ENCODE measurements around the gene TGFBRAP1. TPM values are rescaled to one million over a fixed set of nuclear protein-coding genes. Genes with fewer than 3 reads are reported as not detected.

TGFBRAP1 gene
- total and polyA plus RNA-seq, 7 donors, result 4.8 to 24.6 (median 17.4) TPM

DNA sequence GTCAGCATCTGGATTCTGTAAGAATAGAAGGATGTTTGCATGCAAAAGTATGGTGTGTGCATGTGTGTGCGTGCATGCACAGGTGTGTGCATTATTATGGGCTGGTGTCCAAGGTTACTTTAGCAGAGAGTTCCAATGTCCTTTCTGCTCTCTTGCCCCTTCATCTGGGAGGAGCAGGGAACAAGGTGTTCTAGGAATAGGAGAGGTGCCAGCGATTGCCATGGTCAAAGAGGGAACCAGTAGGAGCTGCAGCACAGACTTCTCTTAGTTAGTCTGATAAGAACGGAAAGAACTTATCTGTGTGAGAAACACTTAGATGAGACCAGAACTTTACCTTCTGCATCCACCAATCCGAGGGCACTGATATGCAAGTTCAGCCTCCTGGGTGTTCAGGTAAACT lies 79.6 kb downstream of the TGFBRAP1 start:
- intact Hi-C loops (cut with DNase I), result no loop called here
- 85 to 94% methylated on average over 4 of the region's 4 CpGs for WGBS, 2 donors

DNA sequence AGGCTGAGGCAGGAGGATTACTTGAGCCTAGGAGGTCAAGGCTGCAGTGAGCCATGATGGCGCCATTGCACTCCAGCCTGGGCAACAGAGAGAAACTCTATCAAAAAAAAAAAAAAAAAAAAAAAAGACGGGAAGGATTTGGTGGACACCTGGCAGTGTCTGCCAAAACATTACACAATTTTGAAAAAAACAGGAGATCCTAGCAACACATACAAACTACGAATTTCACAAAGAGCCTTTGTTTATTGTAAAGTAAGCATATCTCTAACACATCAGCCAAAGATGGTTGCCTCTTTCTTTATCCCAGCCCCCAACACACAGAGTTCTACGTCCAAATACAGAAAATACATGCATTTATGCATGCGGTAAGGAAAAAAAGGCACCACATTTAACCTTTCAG lies 80.4 kb downstream of the TGFBRAP1 start:
- Histone ChIP-seq H3K36me3 (no peaks in the 10 kb centered on the region), H3K27ac (no peak overlapping the region), H3K9me3 (no peaks in the 10 kb centered on the region), H3K4me3 (no peak overlapping the region), H3K4me1 (no peaks in the 10 kb centered on the region), H3K27me3 (no peaks in the 10 kb centered on the region)
- DNase-seq, result no peak
- 62 to 81% methylated on average over 5 of the region's 5 CpGs for WGBS, 2 donors
- TF ChIP-seq, protein P1, sequence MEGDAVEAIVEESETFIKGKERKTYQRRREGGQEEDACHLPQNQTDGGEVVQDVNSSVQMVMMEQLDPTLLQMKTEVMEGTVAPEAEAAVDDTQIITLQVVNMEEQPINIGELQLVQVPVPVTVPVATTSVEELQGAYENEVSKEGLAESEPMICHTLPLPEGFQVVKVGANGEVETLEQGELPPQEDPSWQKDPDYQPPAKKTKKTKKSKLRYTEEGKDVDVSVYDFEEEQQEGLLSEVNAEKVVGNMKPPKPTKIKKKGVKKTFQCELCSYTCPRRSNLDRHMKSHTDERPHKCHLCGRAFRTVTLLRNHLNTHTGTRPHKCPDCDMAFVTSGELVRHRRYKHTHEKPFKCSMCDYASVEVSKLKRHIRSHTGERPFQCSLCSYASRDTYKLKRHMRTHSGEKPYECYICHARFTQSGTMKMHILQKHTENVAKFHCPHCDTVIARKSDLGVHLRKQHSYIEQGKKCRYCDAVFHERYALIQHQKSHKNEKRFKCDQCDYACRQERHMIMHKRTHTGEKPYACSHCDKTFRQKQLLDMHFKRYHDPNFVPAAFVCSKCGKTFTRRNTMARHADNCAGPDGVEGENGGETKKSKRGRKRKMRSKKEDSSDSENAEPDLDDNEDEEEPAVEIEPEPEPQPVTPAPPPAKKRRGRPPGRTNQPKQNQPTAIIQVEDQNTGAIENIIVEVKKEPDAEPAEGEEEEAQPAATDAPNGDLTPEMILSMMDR (IDR thresholded peaks at IDR 0.05), result no peak
- TF ChIP-seq EP300 (IDR thresholded peaks at IDR 0.05) (no peak), POLR2A (IDR thresholded peaks at IDR 0.05) (no peak), POLR2AphosphoS5 (IDR thresholded peaks at IDR 0.05) (no peak)
- intact Hi-C loops (cut with DNase I), result no loop called here

More for the DNA sequence above, 79.6 kb downstream of the TGFBRAP1 start:
- no peaks in the 10 kb centered on the region for H3K4me1 ChIP-seq
- no peaks in the 10 kb centered on the region for H3K36me3 ChIP-seq
- TF ChIP-seq POLR2AphosphoS5 (IDR thresholded peaks at IDR 0.05) (no peak), EP300 (IDR thresholded peaks at IDR 0.05) (no peak), POLR2A (IDR thresholded peaks at IDR 0.05) (no peak)
- TF ChIP-seq, protein P1 (IDR thresholded peaks at IDR 0.05), result no peak
- no peaks in the 10 kb centered on the region for H3K9me3 ChIP-seq
- no peak for DNase-seq
- H3K27me3 ChIP-seq, result no peaks in the 10 kb centered on the region
- H3K27ac ChIP-seq, result no peak overlapping the region
- no peak overlapping the region for H3K4me3 ChIP-seq

DNA sequence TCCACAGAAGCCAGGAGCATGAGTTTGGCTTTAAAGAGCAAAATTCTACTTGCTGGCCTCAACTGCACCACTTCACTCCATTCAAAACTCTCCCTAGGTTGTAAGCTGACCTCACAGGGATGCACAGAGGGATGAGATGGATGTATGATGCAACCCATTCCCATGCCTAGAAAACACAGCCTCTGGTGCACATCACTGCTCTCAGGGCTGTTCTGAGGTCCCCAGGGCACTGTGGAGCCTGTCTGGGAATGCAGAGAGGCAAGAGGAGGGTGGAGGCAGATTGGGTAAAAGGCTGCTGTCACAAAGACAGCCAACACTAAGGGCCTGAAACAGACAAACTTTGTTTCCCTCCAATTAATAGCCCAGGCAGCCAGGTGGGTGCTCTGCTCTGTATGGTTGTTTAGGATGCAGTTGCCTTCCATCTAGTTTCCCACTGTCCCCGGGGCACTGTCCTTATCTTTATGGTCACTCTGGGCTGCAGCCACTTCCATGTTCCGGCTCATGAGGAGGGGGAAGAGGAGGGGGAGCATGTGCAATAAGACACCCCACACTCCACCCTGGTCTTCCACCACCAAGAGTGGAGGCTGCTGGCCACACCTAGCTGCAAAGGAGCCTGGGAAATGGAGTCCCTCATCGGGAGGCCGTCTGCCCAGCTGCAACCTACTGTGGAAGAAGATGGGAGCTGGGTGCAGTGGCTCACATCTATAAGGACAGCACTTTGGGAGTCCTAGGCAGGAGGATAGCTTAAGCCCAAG lies 81.0 kb downstream of the TGFBRAP1 start:
- Histone ChIP-seq H3K9me3 (no peaks in the 10 kb centered on the region), H3K36me3 (no peaks in the 10 kb centered on the region), H3K27ac (no peak overlapping the region), H3K4me1 (no peaks in the 10 kb centered on the region), H3K4me3 (no peak overlapping the region), H3K27me3 (no peaks in the 10 kb centered on the region)
- TF ChIP-seq, protein P1 (IDR thresholded peaks at IDR 0.05), result no peak
- TF ChIP-seq EP300 (IDR thresholded peaks at IDR 0.05) (no peak), POLR2AphosphoS5 (IDR thresholded peaks at IDR 0.05) (no peak), POLR2A (IDR thresholded peaks at IDR 0.05) (no peak)
- 82% methylated on average over 4 of the region's 4 CpGs for WGBS, 2 donors
- intact Hi-C loops (cut with DNase I), result no loop called here
- DNase-seq, result no peak

DNA sequence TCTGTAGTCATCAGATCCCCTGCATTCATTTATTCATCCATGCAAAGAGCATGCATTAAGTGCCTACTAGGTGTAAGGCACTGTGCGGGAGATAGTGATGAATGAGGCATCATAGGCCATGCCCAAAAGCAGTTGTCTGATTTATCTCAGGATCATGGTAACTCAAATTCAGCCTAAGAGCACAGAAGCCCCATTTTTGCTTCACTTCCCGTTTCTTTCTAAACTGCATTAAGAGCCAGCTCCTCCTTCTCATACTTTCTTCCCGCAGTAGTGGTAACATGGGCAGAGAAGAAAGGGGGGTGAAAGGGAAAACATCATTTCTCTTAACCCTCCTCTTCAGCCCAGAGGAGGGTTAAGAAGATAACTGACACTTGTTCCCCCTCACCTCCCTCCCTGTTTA lies 85.1 kb downstream of the TGFBRAP1 start:
- no peak overlapping the region for H3K4me3 ChIP-seq
- no peaks in the 10 kb centered on the region for H3K27me3 ChIP-seq
- H3K9me3 ChIP-seq, result no peaks in the 10 kb centered on the region
- intact Hi-C loops (cut with DNase I), result no loop called here
- no peak for TF ChIP-seq POLR2AphosphoS5 (IDR thresholded peaks at IDR 0.05)
- TF ChIP-seq, protein P1 (IDR thresholded peaks at IDR 0.05), result no peak
- TF ChIP-seq POLR2A (IDR thresholded peaks at IDR 0.05), result no peak
- no peak for TF ChIP-seq EP300 (IDR thresholded peaks at IDR 0.05)
- no peaks in the 10 kb centered on the region for H3K4me1 ChIP-seq
- DNase-seq, result no peak
- H3K36me3 ChIP-seq, result no peaks in the 10 kb centered on the region
- no peak overlapping the region for H3K27ac ChIP-seq
- WGBS, 2 donors, result 63 to 89% methylated on average over 3 of the region's 3 CpGs

DNA sequence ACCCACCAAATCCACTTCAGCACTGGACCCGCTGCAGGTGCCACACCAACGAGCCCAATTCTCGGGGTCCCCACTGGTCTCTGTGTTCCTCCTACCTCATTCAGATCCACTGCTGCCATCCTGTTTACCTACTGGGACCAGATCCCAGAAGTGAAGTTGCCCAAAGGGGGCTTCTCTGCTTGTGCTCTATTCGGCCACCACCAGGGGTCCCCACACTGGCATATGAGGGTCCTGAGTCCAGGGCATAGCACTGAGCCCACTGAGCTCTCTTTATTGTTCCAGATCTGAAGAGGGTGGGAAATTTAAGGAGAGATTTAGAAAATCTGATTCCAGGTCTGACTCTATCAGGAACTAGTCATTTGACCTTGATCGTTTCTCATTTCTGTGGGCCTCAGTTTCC lies 85.6 kb downstream of the TGFBRAP1 start:
- H3K36me3 ChIP-seq, result no peaks in the 10 kb centered on the region
- no peak overlapping the region for H3K4me3 ChIP-seq
- no peaks in the 10 kb centered on the region for H3K27me3 ChIP-seq
- intact Hi-C loops (cut with DNase I), result no loop called here
- DNase-seq, result no peak
- H3K9me3 ChIP-seq, result no peaks in the 10 kb centered on the region
- TF ChIP-seq POLR2A (IDR thresholded peaks at IDR 0.05) (no peak), EP300 (IDR thresholded peaks at IDR 0.05) (no peak)
- TF ChIP-seq, protein P1 (IDR thresholded peaks at IDR 0.05), result no peak
- H3K4me1 ChIP-seq, result no peaks in the 10 kb centered on the region
- WGBS, 2 donors, result 75% methylated on average over 5 of the region's 5 CpGs
- H3K27ac ChIP-seq, result no peak overlapping the region
